GM19193 (cell line): Measurements from ENCODE around the gene FOXN3.

Source experiments
- POLR2A ChIP-seq: IDR thresholded peaks from 4 replicates; pipeline ENCODE4 v1.6.1; 2011; ENCODE audit not compliant: insufficient read depth, insufficient read length; ENCODE audit errors: extremely low read depth

FOXN3 gene

GRCh38 chr14:89330236-89331002, 86.6 kb downstream of the FOXN3 start:
- TF ChIP-seq POLR2A: no peak

GRCh38 chr14:89327771-89328212, 89.2 kb downstream of the FOXN3 start:
- no peak for TF ChIP-seq POLR2A

GRCh38 chr14:89325959-89326358, 91.1 kb downstream of the FOXN3 start:
- TF ChIP-seq POLR2A: no peak

- no peak for TF ChIP-seq POLR2A
These were observed 91.6 kb downstream of the FOXN3 start for GRCh38 chr14:89325299-89325883.

GRCh38 chr14:89324501-89325298, 92.3 kb downstream of the FOXN3 start:
- no peak for TF ChIP-seq POLR2A

GRCh38 chr14:89320381-89321000, 96.5 kb downstream of the FOXN3 start:
- TF ChIP-seq POLR2A: no peak

- TF ChIP-seq POLR2A: no peak
These were observed 97.3 kb downstream of the FOXN3 start for GRCh38 chr14:89319687-89320086.

- TF ChIP-seq POLR2A: no peak
These were observed 99.9 kb downstream of the FOXN3 start for GRCh38 chr14:89317051-89317691.

- TF ChIP-seq POLR2A: no peak
These were observed 101.3 kb downstream of the FOXN3 start for GRCh38 chr14:89315493-89316470.

- TF ChIP-seq POLR2A: no peak
These were observed 102.8 kb downstream of the FOXN3 start for GRCh38 chr14:89314274-89314673.

GRCh38 chr14:89312932-89313331, 104.1 kb downstream of the FOXN3 start:
- TF ChIP-seq POLR2A: no peak

- no peak for TF ChIP-seq POLR2A
These were observed 106.8 kb downstream of the FOXN3 start for GRCh38 chr14:89310211-89310610.

GRCh38 chr14:89309670-89310177, 107.3 kb downstream of the FOXN3 start:
- TF ChIP-seq POLR2A: no peak

- TF ChIP-seq POLR2A: no peak
These were observed 108.6 kb downstream of the FOXN3 start for GRCh38 chr14:89308232-89308959.
